ENCODE measurements around the gene RNF20.

Gene RNF20

DNA sequence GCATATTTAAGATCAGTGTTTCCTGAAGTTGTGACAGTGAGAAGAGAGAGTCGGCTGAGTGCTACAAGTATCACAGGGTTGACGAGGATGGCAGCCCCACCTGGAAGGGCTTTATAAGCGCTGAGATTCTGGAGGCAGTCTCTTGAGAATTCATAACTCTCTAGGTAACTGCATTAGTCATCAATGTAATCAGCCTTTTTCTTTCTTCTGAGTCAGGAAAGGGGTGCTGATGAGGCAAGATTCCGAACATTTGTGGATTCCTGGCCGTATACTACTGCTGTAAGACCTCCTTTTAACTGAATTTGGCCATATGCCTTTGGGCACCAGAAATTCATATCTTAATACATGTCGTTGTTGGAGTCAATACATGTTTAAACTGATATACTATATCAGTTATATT is 6.6 kb upstream of the RNF20 start:
- Histone ChIP-seq H3K4me1 (ENCODE audit: insufficient read depth, low read length) (no peaks in the 10 kb centered on the region), H4K20me1 (ENCODE audit: insufficient read depth, low read length) (no peaks in the 10 kb centered on the region), H2AFZ (ENCODE audit: low read depth, low read length) (no peak overlapping the region), H3K4me3 (ENCODE audit: low read depth in 1 of 2, low read length in 2 of 2) (no peak overlapping the region), H3K9me3 (ENCODE audit: insufficient read depth, low read length, severe bottlenecking) (no peaks in the 10 kb centered on the region), H3K9ac (ENCODE audit: low read depth, low read length) (no peak overlapping the region), H3K27ac (ENCODE audit: low read length) (no peak overlapping the region), H3K36me3 (ENCODE audit: insufficient read depth, low read length) (no peaks in the 10 kb centered on the region), H3K4me2 (ENCODE audit: insufficient read depth, low read length) (no peak overlapping the region), H3K79me2 (ENCODE audit: insufficient read depth, low read length) (no peaks in the 10 kb centered on the region), H3K27me3 (ENCODE audit: insufficient read depth, low read length, poor library complexity) (no peaks in the 10 kb centered on the region)
- TF ChIP-seq, protein P1, sequence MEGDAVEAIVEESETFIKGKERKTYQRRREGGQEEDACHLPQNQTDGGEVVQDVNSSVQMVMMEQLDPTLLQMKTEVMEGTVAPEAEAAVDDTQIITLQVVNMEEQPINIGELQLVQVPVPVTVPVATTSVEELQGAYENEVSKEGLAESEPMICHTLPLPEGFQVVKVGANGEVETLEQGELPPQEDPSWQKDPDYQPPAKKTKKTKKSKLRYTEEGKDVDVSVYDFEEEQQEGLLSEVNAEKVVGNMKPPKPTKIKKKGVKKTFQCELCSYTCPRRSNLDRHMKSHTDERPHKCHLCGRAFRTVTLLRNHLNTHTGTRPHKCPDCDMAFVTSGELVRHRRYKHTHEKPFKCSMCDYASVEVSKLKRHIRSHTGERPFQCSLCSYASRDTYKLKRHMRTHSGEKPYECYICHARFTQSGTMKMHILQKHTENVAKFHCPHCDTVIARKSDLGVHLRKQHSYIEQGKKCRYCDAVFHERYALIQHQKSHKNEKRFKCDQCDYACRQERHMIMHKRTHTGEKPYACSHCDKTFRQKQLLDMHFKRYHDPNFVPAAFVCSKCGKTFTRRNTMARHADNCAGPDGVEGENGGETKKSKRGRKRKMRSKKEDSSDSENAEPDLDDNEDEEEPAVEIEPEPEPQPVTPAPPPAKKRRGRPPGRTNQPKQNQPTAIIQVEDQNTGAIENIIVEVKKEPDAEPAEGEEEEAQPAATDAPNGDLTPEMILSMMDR (IDR thresholded peaks at IDR 0.05; ENCODE audit: borderline replicate concordance, extremely low read depth, low read length, poor library complexity, severe bottlenecking): no peak
- TF ChIP-seq EZH2 (IDR thresholded peaks at IDR 0.05; ENCODE audit: borderline replicate concordance, low read depth, low read length, severe bottlenecking): no peak
- ATAC-seq (ENCODE audit: insufficient read depth, low read depth): no peak
- no peak for DNase-seq

DNA sequence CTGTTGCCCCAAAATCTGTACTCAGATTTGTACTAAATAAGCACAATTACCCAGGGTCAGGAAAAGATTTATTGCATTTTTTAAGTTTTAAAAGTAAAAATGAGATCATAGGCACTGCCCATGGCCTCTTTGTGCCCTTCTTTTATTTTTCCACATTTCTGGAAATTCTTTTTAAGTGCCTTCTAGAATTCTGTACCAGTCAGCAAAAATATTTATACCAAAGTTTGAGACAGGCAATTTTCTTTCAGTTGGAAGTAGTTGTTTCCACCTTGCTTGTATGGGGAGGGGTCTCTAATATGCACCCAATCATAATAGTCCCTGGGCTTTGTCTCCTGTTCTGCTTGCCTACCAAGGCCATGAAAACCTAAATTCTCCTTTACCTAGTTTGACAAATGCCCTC is 5.6 kb upstream of the RNF20 start:
- no peaks in the 10 kb centered on the region for H4K20me1 ChIP-seq (ENCODE audit: insufficient read depth, low read length)
- TF ChIP-seq, protein P1 (IDR thresholded peaks at IDR 0.05; ENCODE audit: borderline replicate concordance, extremely low read depth, low read length, poor library complexity, severe bottlenecking): no peak
- no peak for TF ChIP-seq EZH2 (IDR thresholded peaks at IDR 0.05; ENCODE audit: borderline replicate concordance, low read depth, low read length, severe bottlenecking)
- H3K27me3 ChIP-seq (ENCODE audit: insufficient read depth, low read length, poor library complexity): no peaks in the 10 kb centered on the region
- no peak overlapping the region for H3K4me3 ChIP-seq (ENCODE audit: low read depth in 1 of 2, low read length in 2 of 2)
- no peak for ATAC-seq (ENCODE audit: insufficient read depth, low read depth)
- no peak overlapping the region for H3K27ac ChIP-seq (ENCODE audit: low read length)
- no peaks in the 10 kb centered on the region for H3K36me3 ChIP-seq (ENCODE audit: insufficient read depth, low read length)
- no peak overlapping the region for H3K9ac ChIP-seq (ENCODE audit: low read depth, low read length)
- H3K9me3 ChIP-seq (ENCODE audit: insufficient read depth, low read length, severe bottlenecking): no peaks in the 10 kb centered on the region
- DNase-seq: no peak
- H2AFZ ChIP-seq (ENCODE audit: low read depth, low read length): no peak overlapping the region
- peaks cover 4% of the 10 kb centered on the region for H3K4me1 ChIP-seq (ENCODE audit: insufficient read depth, low read length)
- H3K4me2 ChIP-seq (ENCODE audit: insufficient read depth, low read length): no peak overlapping the region
- H3K79me2 ChIP-seq (ENCODE audit: insufficient read depth, low read length): no peaks in the 10 kb centered on the region

DNA sequence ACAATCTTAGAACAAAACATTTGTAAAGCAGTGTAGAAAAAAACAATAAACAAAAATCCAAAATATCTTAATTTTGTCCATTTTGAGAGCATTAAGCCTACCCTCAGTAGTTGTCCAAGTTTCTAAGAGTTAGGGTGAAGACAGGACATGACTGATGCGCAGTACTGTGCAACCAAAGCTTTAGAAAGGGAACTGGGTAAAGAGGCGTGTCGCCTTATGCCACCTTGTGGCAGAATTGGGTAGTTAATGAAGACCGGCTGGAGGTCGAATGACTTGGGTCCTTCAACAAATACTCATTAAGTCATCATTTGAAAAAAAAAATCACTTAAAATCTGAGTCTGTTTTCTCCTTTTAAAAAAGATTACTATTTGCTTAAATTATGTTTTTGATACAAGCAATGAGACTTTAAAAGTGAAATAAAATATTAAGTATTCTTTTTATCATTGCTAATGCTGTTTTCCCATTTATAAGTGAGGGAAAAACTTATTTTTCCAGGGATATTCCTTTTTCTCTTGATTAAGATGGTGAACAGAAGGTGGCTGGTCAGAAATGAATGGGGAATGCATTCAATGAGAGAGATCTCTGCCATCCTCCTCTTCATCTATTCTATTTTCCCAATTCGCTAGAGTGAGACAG is 3.5 kb upstream of the RNF20 start:
- Histone ChIP-seq H3K4me2 (ENCODE audit: insufficient read depth, low read length) (no peak overlapping the region), H3K27me3 (ENCODE audit: insufficient read depth, low read length, poor library complexity) (no peaks in the 10 kb centered on the region), H3K79me2 (ENCODE audit: insufficient read depth, low read length) (peaks cover 14% of the 10 kb centered on the region), H3K4me1 (ENCODE audit: insufficient read depth, low read length) (peaks cover 17% of the 10 kb centered on the region), H3K9me3 (ENCODE audit: insufficient read depth, low read length, severe bottlenecking) (no peaks in the 10 kb centered on the region), H3K9ac (ENCODE audit: low read depth, low read length) (no peak overlapping the region), H3K27ac (ENCODE audit: low read length) (no peak overlapping the region), H3K4me3 (ENCODE audit: low read depth in 1 of 2, low read length in 2 of 2) (no peak overlapping the region), H2AFZ (ENCODE audit: low read depth, low read length) (no peak overlapping the region; the same call in 1 of the 2 replicates), H3K36me3 (ENCODE audit: insufficient read depth, low read length) (peaks cover under 1% of the 10 kb centered on the region; the same call in 1 of the 2 replicates), H4K20me1 (ENCODE audit: insufficient read depth, low read length) (no peaks in the 10 kb centered on the region)
- DNase-seq (peak; percentile 68), ATAC-seq (ENCODE audit: insufficient read depth, low read depth) (peak; percentile 44)
- no peak for TF ChIP-seq EZH2 (IDR thresholded peaks at IDR 0.05; ENCODE audit: borderline replicate concordance, low read depth, low read length, severe bottlenecking)
- TF ChIP-seq, protein P1 (IDR thresholded peaks at IDR 0.05; ENCODE audit: borderline replicate concordance, extremely low read depth, low read length, poor library complexity, severe bottlenecking): peak; percentile 72

Measured in DND-41 (cell line).